Astrocyte (in vitro differentiated cells and primary cell): ENCODE results near the gene SPDEF. TPM values are rescaled to one million over a fixed set of nuclear protein-coding genes. Genes with fewer than 3 reads are reported as not detected.

Experiments used
- DNase-seq: peaks from one replicate; pipeline ENCODE4 v3.0.0-alpha.2; 2010; ENCODE audit warnings: low read depth
- FAIRE-seq: peaks from 2 replicates; lab custom pipeline; 2011; peaks lifted over from hg19 to GRCh38; lab: Jason Lieb, UNC
- H2AFZ ChIP-seq: 2 replicates; pipeline ENCODE4 v1.6.0; 2012; ENCODE audit warnings: low read depth, low read length, inconsistent platforms
- H3K27ac ChIP-seq: 2 replicates; pipeline ENCODE4 v1.5.1; 2011; ENCODE audit warnings: low read depth, low read length, inconsistent platforms
- H3K27me3 ChIP-seq: 2 replicates; pipeline ENCODE4 v1.6.0; 2011; ENCODE audit warnings: low read length, inconsistent platforms; ENCODE audit not compliant: insufficient read depth
- H3K36me3 ChIP-seq: 2 replicates; pipeline ENCODE4 v1.5.1; 2011; ENCODE audit warnings: low read length, inconsistent platforms; ENCODE audit not compliant: insufficient read depth
- H3K4me1 ChIP-seq: 2 replicates; pipeline ENCODE4 v1.5.1; 2011; ENCODE audit warnings: low read length, inconsistent platforms; ENCODE audit not compliant: insufficient read depth
- H3K4me2 ChIP-seq: 2 replicates; pipeline ENCODE4 v1.6.0; 2012; ENCODE audit warnings: low read length, inconsistent platforms
- H3K4me3 ChIP-seq: 2 replicates; pipeline ENCODE4 v1.5.1; 2011; ENCODE audit warnings: low read depth, mild to moderate bottlenecking, low read length, inconsistent platforms; ENCODE audit not compliant: insufficient read depth
- H3K79me2 ChIP-seq: 2 replicates; pipeline ENCODE4 v1.6.0; 2012; ENCODE audit warnings: mild to moderate bottlenecking, low read length, inconsistent platforms; ENCODE audit not compliant: insufficient read depth
- H3K9ac ChIP-seq: 2 replicates; pipeline ENCODE4 v1.6.0; 2012; ENCODE audit warnings: mild to moderate bottlenecking, low read length, inconsistent platforms
- H3K9me3 ChIP-seq: 2 replicates; pipeline ENCODE4 v1.5.1; 2012; ENCODE audit warnings: low read depth, mild to moderate bottlenecking, low read length, inconsistent platforms; ENCODE audit not compliant: insufficient read depth
- H4K20me1 ChIP-seq: 2 replicates; pipeline ENCODE4 v1.6.0; 2012; ENCODE audit warnings: low read length, inconsistent platforms; ENCODE audit not compliant: insufficient read depth
- H3K27ac Mint-ChIP-seq: one replicate; pipeline ENCODE4 v1.8.0; 2021; ENCODE audit warnings: mild to moderate bottlenecking, mixed read lengths; ENCODE audit not compliant: unreplicated experiment
- H3K27me3 Mint-ChIP-seq: one replicate; pipeline ENCODE4 v1.8.0; 2021; ENCODE audit warnings: low read depth, mixed read lengths; ENCODE audit not compliant: unreplicated experiment
- H3K36me3 Mint-ChIP-seq: one replicate; pipeline ENCODE4 v1.8.0; 2021; ENCODE audit warnings: low read depth, mixed read lengths; ENCODE audit not compliant: unreplicated experiment
- H3K4me1 Mint-ChIP-seq: one replicate; pipeline ENCODE4 v1.8.0; 2021; ENCODE audit warnings: low read depth, mixed read lengths; ENCODE audit not compliant: unreplicated experiment
- H3K4me3 Mint-ChIP-seq: one replicate; pipeline ENCODE4 v1.8.0; 2021; ENCODE audit warnings: mild to moderate bottlenecking, moderate library complexity, mixed read lengths; ENCODE audit not compliant: unreplicated experiment
- H3K9me3 Mint-ChIP-seq: one replicate; pipeline ENCODE4 v1.8.0; 2021; ENCODE audit warnings: mild to moderate bottlenecking, mixed read lengths; ENCODE audit not compliant: unreplicated experiment
- CTCF ChIP-seq: IDR thresholded peaks from 2 replicates; pipeline ENCODE4 v1.5.1; 2011; ENCODE audit warnings: low read depth, mild to moderate bottlenecking, inconsistent platforms, low read length, moderate library complexity; ENCODE audit not compliant: insufficient read depth
- EZH2 ChIP-seq: IDR thresholded peaks from 2 replicates; pipeline ENCODE4 v1.6.1; 2012; ENCODE audit warnings: mild to moderate bottlenecking, low read length, inconsistent platforms; ENCODE audit not compliant: insufficient read depth
- total RNA-seq: library from RNA; stranded (reverse); gene quantifications from 2 replicates; pipeline ENCODE4 v1.2.1, GENCODE V29; 2021

The SPDEF gene
- total RNA-seq, 1 donor from 2014 or later = 0.16 TPM

- Histone ChIP-seq H3K9ac (no peak overlapping the region), H3K27ac (no peak overlapping the region), H3K4me3 (no peak overlapping the region), H3K9me3 (no peaks in the 10 kb centered on the region), H3K4me1 (peaks cover 5% of the 10 kb centered on the region), H3K27me3 (peaks cover 7% of the 10 kb centered on the region), H3K36me3 (no peaks in the 10 kb centered on the region), H2AFZ (peak overlapping the region; percentile 47), H4K20me1 (no peaks in the 10 kb centered on the region), H3K79me2 (no peaks in the 10 kb centered on the region), H3K4me2 (no peak overlapping the region)
- FAIRE-seq = no peak
- DNase-seq = no peak
- TF ChIP-seq EZH2 (no peak), CTCF (no peak)
- Mint-ChIP-seq H3K27ac (no peak overlapping the region), H3K36me3 (no peaks in the 10 kb centered on the region), H3K4me3 (no peak overlapping the region), H3K27me3 (peaks cover 40% of the 10 kb centered on the region), H3K9me3 (peaks cover 3% of the 10 kb centered on the region), H3K4me1 (no peaks in the 10 kb centered on the region)
Measured at GRCh38 chr6:34514112-34514511, 42.0 kb downstream of the SPDEF start.

- peaks cover 36% of the 10 kb centered on the region for H3K27me3 Mint-ChIP-seq
- Histone ChIP-seq H3K9ac (no peak overlapping the region), H2AFZ (no peak overlapping the region), H3K4me3 (no peak overlapping the region), H3K27me3 (peaks cover 7% of the 10 kb centered on the region), H3K36me3 (no peaks in the 10 kb centered on the region), H3K79me2 (no peaks in the 10 kb centered on the region), H4K20me1 (no peaks in the 10 kb centered on the region), H3K9me3 (no peaks in the 10 kb centered on the region), H3K27ac (no peak overlapping the region), H3K4me2 (no peak overlapping the region), H3K4me1 (peaks cover 5% of the 10 kb centered on the region)
- no peak for TF ChIP-seq CTCF
- no peak for TF ChIP-seq EZH2
- no peaks in the 10 kb centered on the region for H3K36me3 Mint-ChIP-seq
- FAIRE-seq = no peak
- no peak for DNase-seq
- H3K4me3 Mint-ChIP-seq = no peak overlapping the region
- peaks cover under 1% of the 10 kb centered on the region for H3K9me3 Mint-ChIP-seq
- no peaks in the 10 kb centered on the region for H3K4me1 Mint-ChIP-seq
- H3K27ac Mint-ChIP-seq = no peak overlapping the region
Measured at GRCh38 chr6:34513646-34514045, 42.5 kb downstream of the SPDEF start.

GRCh38 chr6:34512738-34513115, 43.4 kb downstream of the SPDEF start:
- H3K4me1 ChIP-seq = peaks cover 5% of the 10 kb centered on the region
- H3K36me3 ChIP-seq = no peaks in the 10 kb centered on the region
- H3K4me3 ChIP-seq = no peak overlapping the region
- TF ChIP-seq CTCF (no peak), EZH2 (no peak)
- Mint-ChIP-seq H3K27me3 (peaks cover 29% of the 10 kb centered on the region), H3K27ac (no peak overlapping the region), H3K4me3 (no peak overlapping the region), H3K36me3 (no peaks in the 10 kb centered on the region), H3K4me1 (no peaks in the 10 kb centered on the region), H3K9me3 (no peaks in the 10 kb centered on the region)
- H2AFZ ChIP-seq = no peak overlapping the region
- DNase-seq (no peak), FAIRE-seq (no peak)
- H3K27me3 ChIP-seq = peaks cover 7% of the 10 kb centered on the region
- H3K9ac ChIP-seq = no peak overlapping the region
- H3K27ac ChIP-seq = no peak overlapping the region
- no peaks in the 10 kb centered on the region for H3K9me3 ChIP-seq
- no peak overlapping the region for H3K4me2 ChIP-seq
- no peaks in the 10 kb centered on the region for H3K79me2 ChIP-seq
- no peaks in the 10 kb centered on the region for H4K20me1 ChIP-seq
